ENCODE measurements around the gene PRKAB2. TPM values are rescaled to one million over a fixed set of nuclear protein-coding genes. Genes with fewer than 3 reads are reported as not detected.

Gene PRKAB2
- total RNA-seq, 4 donors from 2014 or later = 11.4 to 20.4 (median 15.8) TPM

- no peak for TF ChIP-seq CTCF (IDR thresholded peaks at IDR 0.05; ENCODE audit: low read depth)
These were observed 41.0 kb upstream of the PRKAB2 start for GRCh38 chr1:147213271-147213670.

- no peak for TF ChIP-seq CTCF (IDR thresholded peaks at IDR 0.05; ENCODE audit: low read depth)
These were observed 39.3 kb upstream of the PRKAB2 start for GRCh38 chr1:147211577-147211976.

GRCh38 chr1:147210987-147211386 lies 38.7 kb upstream of the PRKAB2 start:
- no peak for TF ChIP-seq CTCF (IDR thresholded peaks at IDR 0.05; ENCODE audit: low read depth)

- no peak for TF ChIP-seq CTCF (IDR thresholded peaks at IDR 0.05; ENCODE audit: low read depth)
These were observed 37.9 kb upstream of the PRKAB2 start for GRCh38 chr1:147209825-147210821.

- no peak for TF ChIP-seq CTCF (IDR thresholded peaks at IDR 0.05; ENCODE audit: low read depth)
These were observed 36.3 kb upstream of the PRKAB2 start for GRCh38 chr1:147208619-147209018.

GRCh38 chr1:147207192-147207591 lies 34.9 kb upstream of the PRKAB2 start:
- TF ChIP-seq CTCF (IDR thresholded peaks at IDR 0.05; ENCODE audit: low read depth) = no peak

- no peak for TF ChIP-seq CTCF (IDR thresholded peaks at IDR 0.05; ENCODE audit: low read depth)
These were observed 31.8 kb upstream of the PRKAB2 start for GRCh38 chr1:147204080-147204479.
